ENCODE data around the gene RSPO4. TPM values are rescaled to one million over a fixed set of nuclear protein-coding genes. Genes with fewer than 3 reads are reported as not detected.

The RSPO4 gene
- total and polyA plus RNA-seq, 2 donors (not counting 1 experiment from before 2014, with no cell fraction given): not detected

DNA sequence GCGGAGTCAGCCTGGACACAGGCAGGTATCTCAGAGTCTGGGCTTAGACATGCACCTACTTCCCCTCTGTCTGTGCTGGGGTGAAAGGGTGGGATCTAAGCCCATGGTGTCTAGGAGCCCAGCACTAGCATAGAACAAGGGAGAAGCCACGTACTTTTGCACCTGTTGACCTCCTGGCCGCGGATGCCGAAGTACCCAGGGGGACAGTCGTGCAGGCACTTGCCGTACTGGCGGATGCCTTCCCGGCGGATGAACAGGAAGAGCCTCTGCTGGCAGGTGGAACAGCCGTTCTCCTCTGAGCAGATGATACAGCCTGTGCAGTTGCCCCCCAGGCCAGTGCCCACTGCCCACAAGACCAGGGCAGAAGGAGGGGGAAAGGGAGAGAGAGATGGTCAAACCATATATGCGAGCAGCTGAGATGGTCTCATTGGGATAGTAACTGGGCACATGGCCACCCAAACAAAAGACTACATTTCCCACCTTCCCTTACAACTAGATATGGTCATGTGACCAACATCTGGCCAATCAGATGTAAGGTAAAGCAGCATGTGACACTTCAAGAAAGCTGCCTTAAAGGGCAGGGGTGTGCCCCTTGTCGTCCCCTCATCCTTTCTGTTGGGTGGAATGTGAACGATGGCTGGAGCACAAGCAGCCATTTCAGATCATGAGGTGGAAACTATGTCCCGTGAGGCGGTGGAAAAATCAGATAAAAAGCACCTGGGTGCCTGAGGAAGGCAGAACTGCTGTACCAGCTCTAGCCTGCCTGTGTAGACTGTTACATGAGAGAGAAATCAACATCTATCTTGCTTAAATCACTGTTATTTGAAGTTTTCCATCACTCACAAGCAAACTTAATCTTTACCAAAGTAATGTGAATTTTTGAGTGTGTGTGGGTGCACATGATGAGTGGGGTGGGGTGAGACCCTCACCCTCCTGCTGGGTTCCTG, 34.0 kb downstream of the RSPO4 start:
- Histone ChIP-seq H2AFZ (ENCODE audit: low read length) (no peak overlapping the region), H3K27me3 (ENCODE audit: control insufficient read depth, insufficient read depth, low read length) (no peaks in the 10 kb centered on the region), H3K36me3 (ENCODE audit: control insufficient read depth, insufficient read depth, low read length) (no peaks in the 10 kb centered on the region), H3K9ac (ENCODE audit: insufficient read depth, low read length) (no peak overlapping the region), H3K79me2 (ENCODE audit: control insufficient read depth, insufficient read depth, low read length) (no peaks in the 10 kb centered on the region), H3K4me2 (ENCODE audit: extremely low read depth, insufficient read depth, low read length) (no peak overlapping the region), H3K4me3 (replicated peaks in 1 of 4; ENCODE audit: control extremely low read depth in 1 of 4, insufficient read depth in 1 of 4, low read depth in 3 of 4, low read length in 4 of 4) (no peak overlapping the region), H4K20me1 (ENCODE audit: control insufficient read depth, extremely low read depth, insufficient read depth, low read length) (no peaks in the 10 kb centered on the region), H3K27ac (ENCODE audit: insufficient read depth, low read length) (no peak overlapping the region), H3K4me1 (ENCODE audit: control insufficient read depth, extremely low read depth, insufficient read depth, low read length) (no peaks in the 10 kb centered on the region), H3K9me3 (ENCODE audit: control insufficient read depth, insufficient read depth, low read depth, low read length) (no peaks in the 10 kb centered on the region)
- TF ChIP-seq, protein P1, sequence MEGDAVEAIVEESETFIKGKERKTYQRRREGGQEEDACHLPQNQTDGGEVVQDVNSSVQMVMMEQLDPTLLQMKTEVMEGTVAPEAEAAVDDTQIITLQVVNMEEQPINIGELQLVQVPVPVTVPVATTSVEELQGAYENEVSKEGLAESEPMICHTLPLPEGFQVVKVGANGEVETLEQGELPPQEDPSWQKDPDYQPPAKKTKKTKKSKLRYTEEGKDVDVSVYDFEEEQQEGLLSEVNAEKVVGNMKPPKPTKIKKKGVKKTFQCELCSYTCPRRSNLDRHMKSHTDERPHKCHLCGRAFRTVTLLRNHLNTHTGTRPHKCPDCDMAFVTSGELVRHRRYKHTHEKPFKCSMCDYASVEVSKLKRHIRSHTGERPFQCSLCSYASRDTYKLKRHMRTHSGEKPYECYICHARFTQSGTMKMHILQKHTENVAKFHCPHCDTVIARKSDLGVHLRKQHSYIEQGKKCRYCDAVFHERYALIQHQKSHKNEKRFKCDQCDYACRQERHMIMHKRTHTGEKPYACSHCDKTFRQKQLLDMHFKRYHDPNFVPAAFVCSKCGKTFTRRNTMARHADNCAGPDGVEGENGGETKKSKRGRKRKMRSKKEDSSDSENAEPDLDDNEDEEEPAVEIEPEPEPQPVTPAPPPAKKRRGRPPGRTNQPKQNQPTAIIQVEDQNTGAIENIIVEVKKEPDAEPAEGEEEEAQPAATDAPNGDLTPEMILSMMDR (conservative IDR thresholded peaks at IDR 0.05 in 1 of 2, IDR thresholded peaks at IDR 0.05 in 1 of 2; ENCODE audit: low read depth in 1 of 2, low read length in 2 of 2): no peak
- no peak for TF ChIP-seq EZH2 (IDR thresholded peaks at IDR 0.05; ENCODE audit: low read length, missing control alignments)
- DNase-seq (ENCODE audit: low read depth in 2 of 2): peak; percentile 23 to 40

DNA sequence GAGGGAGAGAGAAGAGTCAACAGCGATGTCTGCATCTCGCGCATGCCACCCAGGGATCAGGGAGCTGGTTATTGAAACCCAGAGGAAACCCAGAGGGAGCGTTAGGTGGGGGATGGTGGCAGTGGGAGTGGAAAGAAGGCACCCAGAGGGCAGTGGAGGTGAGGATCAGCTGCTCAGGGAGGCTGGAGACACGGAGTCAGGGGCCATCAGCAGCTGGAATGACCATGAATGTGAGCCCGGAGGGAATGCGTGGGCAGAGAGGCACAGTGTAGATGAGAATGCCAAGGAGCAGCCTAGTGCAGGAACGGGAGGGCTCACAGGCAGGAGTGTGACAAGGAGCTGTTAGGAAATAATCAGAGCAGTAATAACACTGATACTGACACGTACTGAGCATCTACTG, 36.2 kb downstream of the RSPO4 start:
- Histone ChIP-seq H3K36me3 (ENCODE audit: control insufficient read depth, insufficient read depth, low read length) (no peaks in the 10 kb centered on the region), H3K4me3 (replicated peaks in 1 of 4; ENCODE audit: control extremely low read depth in 1 of 4, insufficient read depth in 1 of 4, low read depth in 3 of 4, low read length in 4 of 4) (no peak overlapping the region), H3K4me2 (ENCODE audit: extremely low read depth, insufficient read depth, low read length) (no peak overlapping the region), H3K9ac (ENCODE audit: insufficient read depth, low read length) (no peak overlapping the region), H3K9me3 (ENCODE audit: control insufficient read depth, insufficient read depth, low read depth, low read length) (no peaks in the 10 kb centered on the region), H3K79me2 (ENCODE audit: control insufficient read depth, insufficient read depth, low read length) (no peaks in the 10 kb centered on the region), H3K27ac (ENCODE audit: insufficient read depth, low read length) (no peak overlapping the region), H2AFZ (ENCODE audit: low read length) (no peak overlapping the region), H4K20me1 (ENCODE audit: control insufficient read depth, extremely low read depth, insufficient read depth, low read length) (no peaks in the 10 kb centered on the region), H3K4me1 (ENCODE audit: control insufficient read depth, extremely low read depth, insufficient read depth, low read length) (no peaks in the 10 kb centered on the region), H3K27me3 (ENCODE audit: control insufficient read depth, insufficient read depth, low read length) (no peaks in the 10 kb centered on the region)
- no peak for TF ChIP-seq EZH2 (IDR thresholded peaks at IDR 0.05; ENCODE audit: low read length, missing control alignments)
- TF ChIP-seq, protein P1 (conservative IDR thresholded peaks at IDR 0.05 in 1 of 2, IDR thresholded peaks at IDR 0.05 in 1 of 2; ENCODE audit: low read depth in 1 of 2, low read length in 2 of 2): no peak
- DNase-seq (ENCODE audit: low read depth in 2 of 2): no peak

DNA sequence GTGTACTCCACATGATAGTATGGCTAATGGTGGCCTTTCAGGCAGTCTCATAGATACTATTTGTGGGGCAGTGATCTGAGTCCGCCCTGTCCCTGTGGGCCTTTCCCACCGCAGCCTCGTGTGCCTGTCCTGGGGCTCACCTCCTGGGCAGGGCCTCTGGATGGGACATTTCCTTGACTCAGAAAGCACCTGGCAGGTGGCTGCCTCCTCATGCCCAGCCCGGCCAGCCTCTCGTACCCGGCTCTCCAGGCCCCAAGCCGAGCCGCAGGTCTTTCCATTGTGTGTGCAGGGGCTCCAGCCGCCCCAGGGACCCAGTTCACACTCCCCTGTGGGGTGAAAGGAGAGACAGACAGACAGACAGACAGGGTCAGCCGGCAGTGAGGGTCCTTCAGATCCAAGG, 38.3 kb downstream of the RSPO4 start:
- H3K27ac ChIP-seq (ENCODE audit: insufficient read depth, low read length): no peak overlapping the region
- H3K9ac ChIP-seq (ENCODE audit: insufficient read depth, low read length): no peak overlapping the region
- H4K20me1 ChIP-seq (ENCODE audit: control insufficient read depth, extremely low read depth, insufficient read depth, low read length): no peaks in the 10 kb centered on the region
- no peak overlapping the region for H3K4me3 ChIP-seq (replicated peaks in 1 of 4; ENCODE audit: control extremely low read depth in 1 of 4, insufficient read depth in 1 of 4, low read depth in 3 of 4, low read length in 4 of 4)
- H2AFZ ChIP-seq (ENCODE audit: low read length): no peak overlapping the region
- no peaks in the 10 kb centered on the region for H3K4me1 ChIP-seq (ENCODE audit: control insufficient read depth, extremely low read depth, insufficient read depth, low read length)
- H3K27me3 ChIP-seq (ENCODE audit: control insufficient read depth, insufficient read depth, low read length): no peaks in the 10 kb centered on the region
- no peaks in the 10 kb centered on the region for H3K79me2 ChIP-seq (ENCODE audit: control insufficient read depth, insufficient read depth, low read length)
- H3K4me2 ChIP-seq (ENCODE audit: extremely low read depth, insufficient read depth, low read length): no peak overlapping the region
- no peak for DNase-seq (ENCODE audit: low read depth in 2 of 2)
- H3K36me3 ChIP-seq (ENCODE audit: control insufficient read depth, insufficient read depth, low read length): no peaks in the 10 kb centered on the region
- TF ChIP-seq, protein P1 (conservative IDR thresholded peaks at IDR 0.05 in 1 of 2, IDR thresholded peaks at IDR 0.05 in 1 of 2; ENCODE audit: low read depth in 1 of 2, low read length in 2 of 2): no peak
- no peak for TF ChIP-seq EZH2 (IDR thresholded peaks at IDR 0.05; ENCODE audit: low read length, missing control alignments)
- no peaks in the 10 kb centered on the region for H3K9me3 ChIP-seq (ENCODE audit: control insufficient read depth, insufficient read depth, low read depth, low read length)

All from fibroblast of lung (primary cell).